IMR-90 (cell line): ENCODE measurements around the gene CAMTA1. TPM values are rescaled to one million over a fixed set of nuclear protein-coding genes. Genes with fewer than 3 reads are reported as not detected.

ENCODE experiments used
- ATAC-seq: fragments of 200-7000 bp; cut with Tn5 transposase; 2 replicates; pipeline ENCODE4 v1.9.1; 2020; ENCODE audit warnings: low read depth, mild to moderate bottlenecking, moderate library complexity
- BruUV-seq: library from RNA; stranded (reverse); fragments of 400-500 nt; replicated peaks from 2 replicates; lab custom pipeline; 2021; lab: Mats Ljungman, UMichigan
- CTCF ChIA-PET: fragments of 300-600 bp; formaldehyde crosslinking; extraction: SDS; loops from one replicate; lab custom pipeline; 2021; ENCODE audit warnings: antibody characterized with exemption; lab: Yijun Ruan, JAX
- POLR2A ChIA-PET: fragments of 300-600 bp; sonication (Branson Sonifier 250); formaldehyde crosslinking; loops from one replicate; lab custom pipeline; 2022; ENCODE audit warnings: antibody characterized with exemption; ENCODE audit not compliant: unreplicated experiment; lab: Charles Lee
- DNase-seq: peaks from one replicate; pipeline ENCODE4 v3.0.0; 2013
- H2AFZ ChIP-seq: replicated peaks from 2 replicates; pipeline ENCODE3; 2013; ENCODE audit warnings: low read length, mild to moderate bottlenecking; ENCODE audit not compliant: poor library complexity
- H2AK5ac ChIP-seq: 2 replicates; pipeline ENCODE4 v1.6.1; 2013; ENCODE audit warnings: low read depth, low read length, inconsistent platforms
- H2AK9ac ChIP-seq: replicated peaks from 2 replicates; pipeline ENCODE3; 2013; ENCODE audit warnings: mild to moderate bottlenecking, low read depth, low read length, moderate library complexity; ENCODE audit not compliant: poor library complexity
- H2BK120ac ChIP-seq: 2 replicates; pipeline ENCODE4 v1.6.1; 2013; ENCODE audit warnings: low read depth, low read length, inconsistent platforms
- H2BK15ac ChIP-seq: 3 replicates; pipeline ENCODE4 v1.6.1; 2013; ENCODE audit warnings: low read depth, low read length, inconsistent platforms
- H2BK20ac ChIP-seq: 2 replicates; pipeline ENCODE4 v1.6.1; 2013; ENCODE audit warnings: low read depth, mild to moderate bottlenecking, inconsistent platforms, low read length, moderate library complexity
- H2BK5ac ChIP-seq: 2 replicates; pipeline ENCODE4 v1.6.1; 2013; ENCODE audit warnings: mild to moderate bottlenecking, low read depth, low read length, inconsistent platforms; ENCODE audit not compliant: poor library complexity, severe bottlenecking
- H3K14ac ChIP-seq: replicated peaks from 2 replicates; pipeline ENCODE4 v1.6.1; 2013; ENCODE audit warnings: low read depth, low read length, inconsistent platforms
- H3K18ac ChIP-seq: 2 replicates; pipeline ENCODE4 v1.6.1; 2013; ENCODE audit warnings: low read depth, low read length, control low read depth
- H3K23ac ChIP-seq: 2 replicates; pipeline ENCODE4 v1.6.1; 2013; ENCODE audit warnings: low read depth, low read length, inconsistent platforms
- H3K27ac ChIP-seq: 2 replicates; pipeline ENCODE4 v1.5.1; 2013; ENCODE audit warnings: mild to moderate bottlenecking, control low read depth, low read length; ENCODE audit not compliant: insufficient read depth
- H3K27me3 ChIP-seq: 2 replicates; pipeline ENCODE4 v1.6.1; 2013; ENCODE audit warnings: low read length; ENCODE audit not compliant: control insufficient read depth, insufficient read depth
- H3K36me3 ChIP-seq: 2 replicates; pipeline ENCODE4 v1.6.1; 2013; ENCODE audit warnings: low read length, mixed read lengths; ENCODE audit not compliant: control insufficient read depth, insufficient read depth
- H3K4ac ChIP-seq: 2 replicates; pipeline ENCODE4 v1.6.1; 2013; ENCODE audit warnings: low read depth, low read length, inconsistent platforms
- H3K4me1 ChIP-seq: 2 replicates; pipeline ENCODE4 v1.6.1; 2013; ENCODE audit warnings: low read length, mixed read lengths; ENCODE audit not compliant: control insufficient read depth, insufficient read depth
- H3K4me2 ChIP-seq: 2 replicates; pipeline ENCODE4 v1.6.1; 2013; ENCODE audit warnings: low read depth, mild to moderate bottlenecking, control low read depth, low read length, moderate library complexity
- H3K4me3 ChIP-seq: 2 replicates; pipeline ENCODE4 v1.5.1; 2013; ENCODE audit warnings: low read depth, mild to moderate bottlenecking, control low read depth, low read length, moderate library complexity; ENCODE audit not compliant: insufficient read depth
- H3K56ac ChIP-seq: 2 replicates; pipeline ENCODE4 v1.6.1; 2013; ENCODE audit warnings: low read length, inconsistent platforms; ENCODE audit not compliant: insufficient read depth; ENCODE audit errors: extremely low read depth
- H3K79me1 ChIP-seq, 2 experiments: 2 replicates each; pipeline ENCODE4 v1.6.1; 2013; ENCODE audit warnings: low read length in 2 of 2, inconsistent platforms in 1 of 2, low read depth in 1 of 2
- H3K9ac ChIP-seq: 2 replicates; pipeline ENCODE4 v1.6.1; 2013; ENCODE audit warnings: low read depth, low read length, control low read depth
- H3K9me1 ChIP-seq: 2 replicates; pipeline ENCODE4 v1.6.1; 2013; ENCODE audit warnings: low read length, inconsistent platforms; ENCODE audit not compliant: insufficient read depth
- H3K9me3 ChIP-seq: 2 replicates; pipeline ENCODE4 v1.6.1; 2013; ENCODE audit warnings: low read length; ENCODE audit not compliant: control insufficient read depth, insufficient read depth
- H4K20me1 ChIP-seq: 2 replicates; pipeline ENCODE4 v1.6.1; 2013; ENCODE audit warnings: low read length, inconsistent platforms; ENCODE audit not compliant: insufficient read depth
- H4K5ac ChIP-seq: 2 replicates; pipeline ENCODE4 v1.6.1; 2013; ENCODE audit warnings: mild to moderate bottlenecking, low read depth, low read length, control low read depth
- H4K8ac ChIP-seq, 2 experiments: 2 replicates each; pipeline ENCODE4 v1.6.1; 2013; ENCODE audit warnings: low read depth in 2 of 2, low read length in 2 of 2, control low read depth in 1 of 2, inconsistent platforms in 1 of 2
- H4K91ac ChIP-seq: 2 replicates; pipeline ENCODE4 v1.6.1; 2013; ENCODE audit warnings: low read depth, low read length, inconsistent platforms; ENCODE audit not compliant: insufficient read depth
- BHLHE40 ChIP-seq: fragments of 150-350 bp; IDR thresholded peaks from 2 replicates; pipeline ENCODE4 v1.6.1; 2016; ENCODE audit warnings: mild to moderate bottlenecking, low read depth, low read length
- CEBPB ChIP-seq: IDR thresholded peaks from 2 replicates; pipeline ENCODE4 v1.6.1; 2012; ENCODE audit warnings: low read depth, low read length, improper control_type of control experiment
- CHD1 ChIP-seq: IDR thresholded peaks from 2 replicates; pipeline ENCODE4 v1.6.1; 2012; ENCODE audit warnings: low read depth, low read length, improper control_type of control experiment
- ELK1 ChIP-seq: fragments of 150-350 bp; IDR thresholded peaks from 2 replicates; pipeline ENCODE4 v1.6.1; 2016; ENCODE audit warnings: low read depth, mild to moderate bottlenecking, low read length, moderate library complexity, borderline replicate concordance
- MAZ ChIP-seq: IDR thresholded peaks from 2 replicates; pipeline ENCODE4 v1.6.1; 2012; ENCODE audit warnings: low read depth, mild to moderate bottlenecking, low read length, improper control_type of control experiment, moderate library complexity, borderline replicate concordance
- MXI1 ChIP-seq: IDR thresholded peaks from 2 replicates; pipeline ENCODE4 v1.6.1; 2012; ENCODE audit warnings: low read depth, mild to moderate bottlenecking, low read length, moderate library complexity, borderline replicate concordance
- POLR2A ChIP-seq: IDR thresholded peaks from 2 replicates; pipeline ENCODE4 v1.6.1; 2012; ENCODE audit warnings: mild to moderate bottlenecking, low read depth, low read length
- RCOR1 ChIP-seq: IDR thresholded peaks from 2 replicates; pipeline ENCODE4 v1.6.1; 2012; ENCODE audit warnings: mild to moderate bottlenecking, low read length, improper control_type of control experiment; ENCODE audit not compliant: insufficient replicate concordance
- SMC3 ChIP-seq: fragments of 150-350 bp; IDR thresholded peaks from 2 replicates; pipeline ENCODE4 v1.6.1; 2016; ENCODE audit warnings: low read depth, mild to moderate bottlenecking, antibody characterized with exemption, low read length, moderate library complexity
- WGBS, 2 experiments: methylation state at CpG; one replicate each; pipeline versions ENCODE4 v1.1.5 to v1.1.7; 2013; ENCODE audit warnings: missing lambda C conversion rate in 2 of 2; ENCODE audit not compliant: insufficient read length in 1 of 2; ENCODE audit errors: extremely low coverage in 2 of 2; 5-methylcytosine and 5-hydroxymethylcytosine counted together
- dilution Hi-C: fragments of 300-500 bp; cut with HindIII; formaldehyde crosslinking; loops from one replicate; pipeline ENCODE4 v1.14.3; 2018; ENCODE audit warnings: low sequenced_read_pairs; ENCODE audit not compliant: unreplicated experiment
- in situ Hi-C: fragments of 300-500 bp; cut with MboI; formaldehyde crosslinking; loops from 3 replicates; pipeline ENCODE4 v1.14.3; 2019; ENCODE audit warnings: low sequenced_read_pairs, inconsistent platforms, mixed read lengths
- intact Hi-C: fragments of 100-400 bp; cut with micrococcal nuclease; formaldehyde crosslinking; loops from 2 replicates; pipeline ENCODE4 v1.10.0; 2022
- polyA plus RNA-seq, 3 experiments: library from polyadenylated mRNA; depleted of rRNA; stranded (reverse); fragments of >200 nt; gene quantifications; 2 replicates each; pipeline ENCODE4 v1.2.3, GENCODE V29; 2012; ENCODE audit warnings: low replicate concordance in 1 of 3
- total RNA-seq: library from RNA; depleted of rRNA; stranded (reverse); fragments of >200 nt; gene quantifications from 2 replicates; pipeline ENCODE4 v1.2.3, GENCODE V29; 2012

Gene CAMTA1
- total and polyA plus RNA-seq, 2 of the 4 experiments (the other 2 are of a cell fraction): 35.5 to 74.3 TPM

DNA sequence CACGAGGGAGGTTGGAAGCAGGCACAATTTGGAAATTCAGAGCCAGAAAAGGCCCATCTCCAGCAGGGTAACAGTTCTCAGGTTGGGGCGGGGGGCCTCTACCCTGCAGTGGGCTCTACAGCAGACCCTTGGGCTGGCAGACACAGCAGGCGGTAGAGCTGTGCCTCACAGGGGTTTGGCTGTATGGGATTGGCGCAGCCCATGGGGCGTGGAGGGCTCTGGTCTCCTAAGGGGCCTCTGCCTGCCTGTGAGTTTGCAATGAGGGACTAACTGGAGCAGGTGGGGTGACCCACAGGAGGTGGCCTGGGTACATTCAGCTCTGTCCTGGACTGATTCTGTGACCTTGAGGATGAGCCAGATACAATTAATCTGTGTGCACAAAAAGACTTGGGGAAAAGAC is 124.1 kb downstream of the CAMTA1 start:
- H3K23ac ChIP-seq: no peak overlapping the region
- no peak for ATAC-seq

More for the DNA sequence above, 124.1 kb downstream of the CAMTA1 start:
- Histone ChIP-seq H2AFZ (no peak overlapping the region), H3K36me3 (no peaks in the 10 kb centered on the region), H2BK120ac (no peak overlapping the region), H2BK15ac (no peak overlapping the region), H4K91ac (no peak overlapping the region), H3K56ac (no peak overlapping the region), H3K14ac (no peak overlapping the region), H3K4me2 (no peak overlapping the region), H3K9me3 (peaks cover 5% of the 10 kb centered on the region), H3K4me1 (no peaks in the 10 kb centered on the region), H4K8ac (no peak overlapping the region), H2AK5ac (no peak overlapping the region), H2BK5ac (no peak overlapping the region), H3K27ac (no peak overlapping the region), H3K4ac (no peak overlapping the region), H3K79me1 (no peaks in the 10 kb centered on the region), H4K5ac (no peak overlapping the region), H2AK9ac (no peak overlapping the region), H3K27me3 (peaks cover 1% of the 10 kb centered on the region; the same call in 1 of the 2 replicates), H3K4me3 (no peak overlapping the region), H2BK20ac (no peak overlapping the region), H4K20me1 (no peaks in the 10 kb centered on the region; the same call in 1 of the 2 replicates), H3K9ac (no peak overlapping the region), H3K9me1 (no peaks in the 10 kb centered on the region), H3K18ac (no peak overlapping the region)
- in situ Hi-C loops: no loop called here
- BruUV-seq: no TSS peak
- WGBS, 2 experiments: 86% methylated on average over 4 of the region's 5 CpGs; no CpG with 5 or more reads in 1 of the 2 experiments
- DNase-seq: no peak
- TF ChIP-seq RCOR1 (no peak), CHD1 (no peak), MAZ (no peak), POLR2A (no peak), ELK1 (no peak), SMC3 (no peak), MXI1 (no peak), CEBPB (no peak), BHLHE40 (no peak)
- CTCF ChIA-PET: no interaction called here
- POLR2A ChIA-PET: no interaction called here
- intact Hi-C loops: loop anchor here (10.0 kb wide), 1 partner anchor 435 kb away; no protein-coding TSS in a partner anchor
- dilution Hi-C loops: no loop called here
